Stomach smooth muscle (tissue), 2 donors: ENCODE results near the gene CARS2.

Experiments
- H3K27ac ChIP-seq: one replicate; pipeline ENCODE4 v1.7.0; 2013; ENCODE audit warnings: mild to moderate bottlenecking, low read length, inconsistent platforms
- H3K27me3 ChIP-seq, 2 donors: one replicate each; pipeline ENCODE4 v1.7.0; 2013; ENCODE audit warnings: low read length in 2 of 2; ENCODE audit not compliant: insufficient read depth in 2 of 2, control insufficient read depth in 1 of 2
- H3K36me3 ChIP-seq, 2 donors: one replicate each; pipeline ENCODE4 v1.7.0; 2013; ENCODE audit warnings: low read length in 2 of 2; ENCODE audit not compliant: control insufficient read depth in 2 of 2, insufficient read depth in 2 of 2
- H3K4me1 ChIP-seq: one replicate; pipeline ENCODE4 v1.7.0; 2013; ENCODE audit warnings: low read length; ENCODE audit not compliant: control insufficient read depth, insufficient read depth
- H3K4me3 ChIP-seq, 2 donors: one replicate each; pipeline ENCODE4 v1.7.0; 2013; ENCODE audit warnings: low read length in 2 of 2
- H3K9ac ChIP-seq, 2 donors: one replicate each; pipeline ENCODE4 v1.7.0; 2013; ENCODE audit warnings: low read length in 2 of 2, mild to moderate bottlenecking in 1 of 2
- H3K9me3 ChIP-seq, 2 donors: one replicate each; pipeline ENCODE4 v1.7.0; 2013; ENCODE audit warnings: low read length in 2 of 2; ENCODE audit not compliant: control insufficient read depth in 2 of 2
- donor health status: healthy.
- donor health status: Pancreatic carcinoma.

CARS2 gene

GRCh38 chr13:110719036-110719710, 13.3 kb upstream of the CARS2 start:
- H3K9me3 ChIP-seq: no peaks in the 10 kb centered on the region
- H3K27ac ChIP-seq: no peak overlapping the region

DNA sequence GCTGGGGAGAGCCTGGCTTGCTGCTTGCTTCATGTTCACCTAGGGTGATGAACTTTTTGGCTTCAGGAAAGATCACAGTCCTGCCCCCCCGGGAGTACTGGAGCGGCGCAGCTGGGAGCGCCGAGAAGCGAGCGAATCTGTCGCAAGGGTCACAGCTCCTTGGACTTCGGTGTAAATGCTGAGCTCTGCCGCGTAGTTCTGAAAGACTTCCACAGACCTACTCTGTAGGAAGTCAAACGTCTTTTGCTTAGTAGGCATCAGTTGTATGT, 10.3 kb upstream of the CARS2 start:
- peak overlapping the region; percentile 91 to 97 for H3K9ac ChIP-seq
- H3K27ac ChIP-seq: peak overlapping the region; percentile 94
- peak overlapping the region; percentile 94 to 95 for H3K4me3 ChIP-seq
- peaks cover 34% of the 10 kb centered on the region for H3K4me1 ChIP-seq
- H3K9me3 ChIP-seq: no peaks in the 10 kb centered on the region
- no peaks in the 10 kb centered on the region for H3K27me3 ChIP-seq
- peaks cover 4 to 8% of the 10 kb centered on the region in 2 donors for H3K36me3 ChIP-seq

More at GRCh38 chr13:110719036-110719710, 13.3 kb upstream of the CARS2 start:
- Histone ChIP-seq H3K4me1 (peaks cover 23% of the 10 kb centered on the region), H3K36me3 (peaks cover 4 to 11% of the 10 kb centered on the region in 2 donors), H3K9ac (no peak overlapping the region), H3K27me3 (no peaks in the 10 kb centered on the region), H3K4me3 (no peak overlapping the region)

DNA sequence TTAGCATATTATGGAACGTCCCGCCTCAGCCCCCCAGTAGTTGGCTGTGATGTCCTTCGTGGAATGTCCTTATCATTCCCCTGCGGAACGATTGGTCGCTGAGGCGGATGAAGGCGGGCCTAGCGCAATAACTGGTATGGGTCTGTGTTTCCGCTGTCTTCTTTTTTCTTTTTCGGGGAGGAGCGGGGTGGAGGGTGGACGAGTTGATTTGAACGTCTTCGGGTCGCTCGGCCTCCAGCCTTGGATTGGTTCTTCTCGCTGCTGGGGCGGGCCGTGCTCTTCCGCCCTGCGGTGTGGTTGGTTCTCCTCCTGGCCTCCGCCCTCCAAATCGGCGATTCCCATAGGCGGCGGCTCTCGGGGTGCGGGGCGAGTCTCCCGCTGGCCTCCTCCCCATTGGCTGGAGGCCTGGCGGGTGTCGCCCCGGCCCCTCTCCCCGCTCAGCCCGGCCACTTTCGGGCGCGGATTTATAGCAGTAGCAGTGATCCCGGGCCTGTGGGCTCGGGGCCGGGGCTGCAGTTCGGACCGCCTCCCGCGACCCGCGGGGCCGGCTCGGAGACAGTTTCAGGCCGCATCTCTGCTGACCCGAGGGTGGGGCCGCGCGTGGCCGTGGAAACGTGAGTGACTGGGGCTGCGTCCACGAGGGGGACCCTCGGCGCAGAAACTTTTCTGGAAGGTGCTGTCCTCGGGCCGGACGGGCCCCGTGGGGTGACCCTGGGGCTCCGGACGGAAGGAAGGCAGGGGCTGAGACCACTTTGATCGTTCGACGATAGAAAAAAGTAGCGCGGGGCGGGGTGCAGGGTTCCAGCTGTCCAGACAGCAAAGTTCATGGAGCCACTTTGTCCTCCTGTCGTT, 9.7 kb upstream of the CARS2 start:
- H3K27me3 ChIP-seq: no peaks in the 10 kb centered on the region
- H3K9me3 ChIP-seq: no peaks in the 10 kb centered on the region
- peaks cover 34% of the 10 kb centered on the region for H3K4me1 ChIP-seq
- H3K27ac ChIP-seq: peak overlapping the region; percentile 97
- peak overlapping the region; percentile 91 to 98 for H3K9ac ChIP-seq
- peaks cover 4 to 8% of the 10 kb centered on the region in 2 donors for H3K36me3 ChIP-seq
- H3K4me3 ChIP-seq: peak overlapping the region; percentile 94 to 95

- peak overlapping the region; percentile 94 for H3K4me3 ChIP-seq
- H3K9ac ChIP-seq: peak overlapping the region; percentile 97 to 98
- H3K36me3 ChIP-seq: peaks cover 4 to 8% of the 10 kb centered on the region in 2 donors
- H3K27ac ChIP-seq: peak overlapping the region; percentile 97
- peaks cover 34% of the 10 kb centered on the region for H3K4me1 ChIP-seq
- no peaks in the 10 kb centered on the region for H3K9me3 ChIP-seq
- H3K27me3 ChIP-seq: no peaks in the 10 kb centered on the region
Measured at GRCh38 chr13:110714797-110715394, 9.0 kb upstream of the CARS2 start.

GRCh38 chr13:110713981-110714796, 8.3 kb upstream of the CARS2 start:
- Histone ChIP-seq H3K27me3 (no peaks in the 10 kb centered on the region), H3K4me3 (peak overlapping the region; percentile 94), H3K36me3 (peaks cover 0 to under 1% of the 10 kb centered on the region in 2 donors), H3K9me3 (no peaks in the 10 kb centered on the region), H3K9ac (peak overlapping the region; percentile 97 to 98), H3K27ac (peak overlapping the region; percentile 97), H3K4me1 (peaks cover 34% of the 10 kb centered on the region)

DNA sequence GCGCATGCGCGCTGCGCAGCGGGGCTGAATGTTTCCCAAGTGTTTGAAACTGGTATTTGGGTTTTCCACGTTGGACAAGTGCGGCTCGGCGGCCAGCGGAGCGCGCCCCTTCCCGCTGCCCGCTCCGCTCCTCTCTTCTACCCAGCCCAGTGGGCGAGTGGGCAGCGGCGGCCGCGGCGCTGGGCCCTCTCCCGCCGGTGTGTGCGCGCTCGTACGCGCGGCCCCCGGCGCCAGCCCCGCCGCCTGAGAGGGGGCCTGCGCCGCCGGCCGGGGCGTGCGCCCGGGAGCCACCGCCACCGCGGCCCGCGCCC, 7.7 kb upstream of the CARS2 start, which contains the start of gene ING1:
Gene ING1 (plus strand): TSS at position 59 of the 311 bp plus-strand sequence. CDS start 450 bp downstream, outside the sequence.
- Histone ChIP-seq H3K27me3 (no peaks in the 10 kb centered on the region), H3K27ac (peak within 1 kb of the TSS; percentile 99), H3K4me1 (peaks cover 30% of the 10 kb centered on the region), H3K9ac (peak within 1 kb of the TSS; percentile 97 to 98), H3K9me3 (no peaks in the 10 kb centered on the region), H3K4me3 (peak within 1 kb of the TSS; percentile 94), H3K36me3 (no peaks in the 10 kb centered on the region)

DNA sequence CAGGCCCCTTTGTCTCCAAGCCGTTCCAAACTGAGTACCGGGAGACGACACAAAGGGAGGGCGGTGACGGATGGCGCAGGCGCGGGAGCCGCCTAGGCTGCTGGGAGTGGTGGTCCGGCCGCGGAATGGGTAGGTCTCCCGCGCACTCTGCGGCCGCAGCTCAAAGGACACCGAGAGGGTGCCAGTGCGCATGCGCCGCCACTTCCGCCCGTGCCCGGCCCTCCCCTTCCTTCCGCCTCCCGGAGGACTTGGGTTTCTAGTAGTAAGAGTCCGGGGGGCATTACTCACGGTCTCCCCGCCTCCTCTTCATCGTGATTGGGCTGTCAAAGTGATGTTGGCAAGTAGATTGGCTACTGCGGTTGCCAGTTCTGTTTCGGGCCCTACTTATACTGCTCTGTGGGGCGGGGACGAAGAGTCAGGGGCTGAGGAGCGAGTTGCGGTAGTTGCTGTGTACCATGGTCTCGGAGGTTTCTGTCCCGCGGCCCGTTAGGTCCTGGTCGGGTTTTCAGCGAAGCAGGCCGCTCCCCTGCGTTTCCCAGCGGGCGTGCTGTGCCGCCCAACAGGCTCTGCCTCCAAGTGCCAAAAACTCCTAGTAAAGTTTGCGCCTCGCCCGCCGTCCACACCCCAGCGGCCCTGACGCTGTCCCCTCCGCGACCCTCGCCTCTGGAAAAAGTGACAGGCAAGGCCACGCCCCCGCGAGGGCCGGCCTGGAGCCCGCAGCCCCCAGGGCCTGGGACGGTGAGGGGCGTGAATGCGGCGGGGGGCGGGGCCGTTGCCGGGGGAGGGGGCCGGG, 7.1 kb upstream of the CARS2 start:
- Histone ChIP-seq H3K4me1 (peaks cover 28% of the 10 kb centered on the region), H3K36me3 (no peaks in the 10 kb centered on the region), H3K4me3 (peak overlapping the region; percentile 94), H3K27ac (peak overlapping the region; percentile 99), H3K9me3 (no peaks in the 10 kb centered on the region), H3K9ac (peak overlapping the region; percentile 95 to 98), H3K27me3 (no peaks in the 10 kb centered on the region)

DNA sequence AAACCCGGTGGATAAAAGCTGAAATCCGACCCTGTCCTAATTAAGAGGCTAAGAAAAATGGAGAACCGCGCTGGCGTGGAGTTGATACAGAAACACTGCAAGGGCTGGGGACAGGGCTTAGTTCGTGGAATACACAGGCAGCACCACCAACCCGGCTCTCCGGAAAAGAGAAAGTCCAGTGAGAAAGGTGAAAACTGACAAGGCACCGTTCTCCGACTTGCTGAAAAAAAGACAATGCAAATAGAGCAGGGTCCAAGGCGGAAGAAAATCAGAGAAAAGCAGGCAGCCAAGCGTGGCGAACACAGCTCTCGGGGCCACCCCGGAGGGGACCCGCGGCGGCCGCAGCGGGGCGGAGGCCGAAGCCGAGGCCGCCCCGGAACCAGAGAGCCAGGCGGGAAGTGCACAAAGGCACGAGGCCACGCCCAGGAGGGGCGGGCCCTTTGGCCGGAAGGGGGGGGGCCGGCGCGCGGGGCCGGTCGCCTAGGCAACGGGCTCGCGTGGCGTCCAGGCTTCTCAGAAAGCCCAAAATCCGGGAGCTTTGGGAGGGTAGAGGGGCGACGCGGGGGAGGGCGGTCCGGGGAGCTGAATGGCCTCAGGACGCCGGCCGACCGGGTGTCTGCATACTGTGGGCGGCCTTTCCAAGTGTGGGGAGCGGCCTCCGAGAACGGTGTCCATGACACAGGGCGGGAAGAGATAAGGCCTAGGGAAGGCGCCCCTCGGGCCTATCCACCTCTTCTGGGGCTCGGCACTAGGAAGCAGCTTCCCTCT, 6.3 kb upstream of the CARS2 start:
- Histone ChIP-seq H3K36me3 (no peaks in the 10 kb centered on the region), H3K9ac (peak overlapping the region; percentile 95 to 96), H3K27ac (peak overlapping the region; percentile 99), H3K9me3 (no peaks in the 10 kb centered on the region), H3K4me3 (peak overlapping the region; percentile 94), H3K27me3 (no peaks in the 10 kb centered on the region), H3K4me1 (peaks cover 20% of the 10 kb centered on the region)

DNA sequence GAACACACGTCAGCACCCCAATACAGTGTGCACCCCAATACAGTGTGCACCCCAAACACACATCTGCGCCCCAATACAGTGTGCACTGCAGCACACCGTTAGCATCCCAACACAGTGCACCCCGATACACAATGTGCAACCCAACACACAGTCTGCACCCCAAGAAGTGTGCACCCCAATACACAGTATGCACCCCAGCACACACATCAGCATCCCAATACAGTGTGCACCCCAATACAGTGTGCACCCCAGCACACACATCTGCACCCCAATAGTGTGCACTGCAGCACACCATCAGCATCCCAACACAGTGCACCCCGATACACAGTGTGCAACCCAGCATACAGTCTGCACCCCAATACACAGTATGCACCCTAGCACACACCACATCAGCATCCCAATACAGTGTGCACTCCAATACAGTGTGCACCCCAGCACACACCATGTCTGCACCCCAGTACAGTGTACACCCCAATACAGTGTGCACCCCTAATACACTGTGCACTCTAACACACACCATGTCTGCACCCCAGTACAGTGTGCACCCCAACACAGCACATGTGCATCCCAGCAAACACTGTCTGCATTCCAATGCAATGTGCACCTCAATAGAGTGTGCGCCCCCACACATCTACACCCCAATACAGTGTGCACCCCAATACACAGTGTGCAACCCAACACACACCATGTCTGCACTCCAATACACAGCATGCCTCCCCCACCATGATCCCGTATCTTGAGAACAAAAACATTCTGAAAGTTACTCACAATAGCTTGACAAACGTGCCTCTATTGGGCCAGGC, 855 bp upstream of the CARS2 start:
- peak overlapping the region; percentile 58 to 62 for H3K9ac ChIP-seq
- peak overlapping the region; percentile 87 for H3K27ac ChIP-seq
- peaks cover 37% of the 10 kb centered on the region for H3K4me1 ChIP-seq
- H3K27me3 ChIP-seq: no peaks in the 10 kb centered on the region
- no peaks in the 10 kb centered on the region for H3K9me3 ChIP-seq
- H3K4me3 ChIP-seq: peak overlapping the region; percentile 65 to 81
- peaks cover 5 to 13% of the 10 kb centered on the region in 2 donors for H3K36me3 ChIP-seq
